SK-N-SH (cell line): ENCODE measurements around the gene MIOX. TPM values are rescaled to one million over a fixed set of nuclear protein-coding genes. Genes with fewer than 3 reads are reported as not detected.

Experiments
- CTCF ChIA-PET: fragments of 300-600, 350-600 bp; formaldehyde crosslinking; extraction: SDS; loops from one replicate; lab custom pipeline; 2021; lab: Yijun Ruan, JAX
- POLR2A ChIA-PET: fragments of 350-600 bp; sonication (Branson Sonifier 250); formaldehyde crosslinking; extraction: SDS; loops from one replicate; lab custom pipeline; 2020; ENCODE audit warnings: antibody characterized with exemption, inconsistent platforms; lab: Yijun Ruan, JAX
- DNase-seq: peaks from one replicate; pipeline ENCODE4 v3.0.0; 2012
- H2AFZ ChIP-seq: fragments of 200-600 bp; sonication (generic); 2 replicates; pipeline ENCODE4 v1.8.1; 2016; ENCODE audit warnings: antibody characterized with exemption, mild to moderate bottlenecking, low read depth
- H3F3A ChIP-seq: fragments of 200-600 bp; sonication (generic); replicated peaks from 2 replicates; pipeline ENCODE3; 2016; ENCODE audit warnings: antibody characterized with exemption, mild to moderate bottlenecking; ENCODE audit not compliant: insufficient read depth
- H3K27ac ChIP-seq, 2 experiments: fragments of 200-500 bp in 1 of 2; fragments of 200-600 bp in 1 of 2; sonication (Bioruptor generic) in 1 of 2; sonication (generic), shearing (Covaris generic) in 1 of 2; 2 replicates each; pipeline versions ENCODE4 v1.5.1 to v1.6.1; 2014 to 2016; ENCODE audit warnings: low read depth in 2 of 2, inconsistent platforms in 1 of 2, low read length in 1 of 2, mild to moderate bottlenecking in 1 of 2, mixed read lengths in 1 of 2
- H3K27me3 ChIP-seq: fragments of 200-600 bp; sonication (generic), shearing (Covaris generic); 2 replicates; pipeline ENCODE4 v1.6.1; 2016; ENCODE audit warnings: mixed run types; ENCODE audit not compliant: insufficient read depth
- H3K36me3 ChIP-seq, 2 experiments: fragments of 200-500 bp in 1 of 2; fragments of 200-600 bp in 1 of 2; sonication (Bioruptor generic) in 1 of 2; sonication (generic) in 1 of 2; replicated peaks in 1 of 2; 2 replicates each; pipeline versions ENCODE3 to v1.5.1; 2014 to 2016; ENCODE audit warnings: low read length in 1 of 2, mild to moderate bottlenecking in 1 of 2; ENCODE audit not compliant: insufficient read depth in 2 of 2, control insufficient read depth in 1 of 2
- H3K4me1 ChIP-seq, 2 experiments: fragments of 200-500 bp in 1 of 2; fragments of 200-600 bp in 1 of 2; sonication (Bioruptor generic) in 1 of 2; sonication (generic), shearing (Covaris generic) in 1 of 2; 2 replicates each; pipeline versions ENCODE4 v1.5.1 to v1.6.1; 2014 to 2016; ENCODE audit warnings: low read depth in 1 of 2, low read length in 1 of 2, mixed run types in 1 of 2; ENCODE audit not compliant: insufficient read depth in 2 of 2, control insufficient read depth in 1 of 2
- H3K4me2 ChIP-seq: fragments of 200-600 bp; sonication (generic), shearing (Covaris generic); 2 replicates; pipeline ENCODE4 v1.6.1; 2017; ENCODE audit warnings: mixed run types
- H3K4me3 ChIP-seq, 2 experiments: fragments of 200-500 bp in 1 of 2; fragments of 200-600 bp in 1 of 2; sonication (Bioruptor generic) in 1 of 2; sonication (generic), shearing (Covaris generic) in 1 of 2; 2 replicates each; pipeline versions ENCODE4 v1.5.1 to v1.8.1; 2014 to 2016; ENCODE audit warnings: low read depth in 2 of 2, inconsistent platforms in 1 of 2, low read length in 1 of 2, mild to moderate bottlenecking in 1 of 2, mixed read lengths in 1 of 2, moderate library complexity in 1 of 2
- H3K79me2 ChIP-seq: fragments of 200-600 bp; sonication (generic); 2 replicates; pipeline ENCODE4 v1.8.1; 2017; ENCODE audit warnings: mild to moderate bottlenecking; ENCODE audit not compliant: insufficient read depth
- H3K9ac ChIP-seq: fragments of 200-600 bp; sonication (generic); 2 replicates; pipeline ENCODE4 v1.6.1; 2017; ENCODE audit warnings: mixed run types
- H3K9me2 ChIP-seq: fragments of 200-600 bp; sonication (generic); 2 replicates; pipeline ENCODE4 v1.6.1; 2017; ENCODE audit warnings: mixed run types
- H3K9me3 ChIP-seq: fragments of 200-600 bp; sonication (generic); 2 replicates; pipeline ENCODE4 v1.6.1; 2017; ENCODE audit warnings: mixed run types, mild to moderate bottlenecking, moderate library complexity
- H4K20me1 ChIP-seq: fragments of 200-600 bp; sonication (generic); 2 replicates; pipeline ENCODE4 v1.6.1; 2017; ENCODE audit warnings: mild to moderate bottlenecking, mixed run types; ENCODE audit not compliant: insufficient read depth
- CHD2 ChIP-seq: fragments of 150-350 bp; IDR thresholded peaks from 2 replicates; pipeline ENCODE4 v1.6.1; 2018; ENCODE audit warnings: low read length; ENCODE audit not compliant: partially characterized antibody
- ELF1 ChIP-seq: IDR thresholded peaks from 2 replicates; pipeline ENCODE4 v1.4.0; 2012
- EP300 ChIP-seq, 2 experiments: IDR thresholded peaks; 2 replicates each; pipeline versions ENCODE4 v1.4.0 to v1.6.1; 2012; ENCODE audit warnings: borderline replicate concordance in 1 of 2, low read depth in 1 of 2, low read length in 1 of 2
- FOXM1 ChIP-seq: IDR thresholded peaks from 2 replicates; pipeline ENCODE4 v1.4.0; 2012; ENCODE audit warnings: low read depth, mild to moderate bottlenecking
- GABPA ChIP-seq: IDR thresholded peaks from 2 replicates; pipeline ENCODE4 v1.4.0; 2012; ENCODE audit warnings: low read depth, mild to moderate bottlenecking
- MEF2A ChIP-seq: IDR thresholded peaks from 2 replicates; pipeline ENCODE4 v1.4.0; 2012; ENCODE audit warnings: low read depth, borderline replicate concordance
- MXI1 ChIP-seq: IDR thresholded peaks from 2 replicates; pipeline ENCODE4 v1.6.1; 2012; ENCODE audit warnings: mild to moderate bottlenecking, low read depth, low read length, improper control_type of control experiment
- RAD21 ChIP-seq: IDR thresholded peaks from 2 replicates; pipeline ENCODE4 v1.6.1; 2012; ENCODE audit warnings: mild to moderate bottlenecking, low read length
- RCOR1 ChIP-seq: fragments of 150-350 bp; IDR thresholded peaks from 2 replicates; pipeline ENCODE4 v1.6.1; 2017; ENCODE audit warnings: antibody characterized with exemption, low read length
- RFX5 ChIP-seq: IDR thresholded peaks from 2 replicates; pipeline ENCODE4 v1.6.1; 2012; ENCODE audit warnings: mild to moderate bottlenecking, improper control_type of control experiment, low read length
- SIN3A ChIP-seq: IDR thresholded peaks from 2 replicates; pipeline ENCODE4 v1.6.1; 2012; ENCODE audit warnings: low read depth, mild to moderate bottlenecking, low read length, moderate library complexity, borderline replicate concordance
- SMC3 ChIP-seq: IDR thresholded peaks from 2 replicates; pipeline ENCODE4 v1.6.1; 2012; ENCODE audit warnings: low read depth, low read length, improper control_type of control experiment
- TAF1 ChIP-seq: IDR thresholded peaks from 2 replicates; pipeline ENCODE4 v1.6.1; 2012; ENCODE audit warnings: low read depth, mild to moderate bottlenecking, low read length, moderate library complexity, borderline replicate concordance
- whole genome bisulfite sequencing: methylation state at CpG from one replicate; pipeline ENCODE4 v1.1.6; 2017; ENCODE audit warnings: low lambda C conversion rate; 5-methylcytosine and 5-hydroxymethylcytosine counted together
- polyA plus RNA-seq, 3 experiments: library from polyadenylated mRNA; depleted of rRNA; stranded (reverse); fragments of >200 nt; gene quantifications; 2 replicates each; pipeline ENCODE4 v1.2.3, GENCODE V29; 2012
- TF ChIP-seq, protein P1 (sequence below): IDR thresholded peaks from 2 replicates; pipeline ENCODE4 v1.6.1; 2012; ENCODE audit warnings: mild to moderate bottlenecking, low read depth, low read length, moderate library complexity
- TF ChIP-seq, protein P2 (sequence below): fragments of 200-600 bp; sonication (generic); IDR thresholded peaks from 2 replicates; pipeline ENCODE4 v1.6.1; 2017; ENCODE audit warnings: antibody characterized with exemption, mild to moderate bottlenecking, moderate library complexity
- TF ChIP-seq, protein P3 (sequence below): IDR thresholded peaks from 2 replicates; pipeline ENCODE4 v1.4.0; 2012; ENCODE audit warnings: low read depth
- TF ChIP-seq, protein P4 (sequence below): IDR thresholded peaks from 2 replicates; pipeline ENCODE4 v1.4.0; 2012; ENCODE audit warnings: low read depth, borderline replicate concordance
- TF ChIP-seq, protein P5 (sequence below): fragments of 150-350 bp; IDR thresholded peaks from 2 replicates; pipeline ENCODE4 v1.6.1; 2017; ENCODE audit warnings: antibody characterized with exemption, low read length, low read depth, borderline replicate concordance
- TF ChIP-seq, protein P6 (sequence below): IDR thresholded peaks from 2 replicates; pipeline ENCODE4; 2012
- TF ChIP-seq, protein P7 (sequence below): fragments of 150-350 bp; IDR thresholded peaks from 2 replicates; pipeline ENCODE4 v1.6.1; 2016; ENCODE audit warnings: mild to moderate bottlenecking, low read depth, low read length

Gene MIOX
- polyA plus RNA-seq, 1 of the 3 experiments (the other 2 are of a cell fraction), result 0.05 TPM

DNA sequence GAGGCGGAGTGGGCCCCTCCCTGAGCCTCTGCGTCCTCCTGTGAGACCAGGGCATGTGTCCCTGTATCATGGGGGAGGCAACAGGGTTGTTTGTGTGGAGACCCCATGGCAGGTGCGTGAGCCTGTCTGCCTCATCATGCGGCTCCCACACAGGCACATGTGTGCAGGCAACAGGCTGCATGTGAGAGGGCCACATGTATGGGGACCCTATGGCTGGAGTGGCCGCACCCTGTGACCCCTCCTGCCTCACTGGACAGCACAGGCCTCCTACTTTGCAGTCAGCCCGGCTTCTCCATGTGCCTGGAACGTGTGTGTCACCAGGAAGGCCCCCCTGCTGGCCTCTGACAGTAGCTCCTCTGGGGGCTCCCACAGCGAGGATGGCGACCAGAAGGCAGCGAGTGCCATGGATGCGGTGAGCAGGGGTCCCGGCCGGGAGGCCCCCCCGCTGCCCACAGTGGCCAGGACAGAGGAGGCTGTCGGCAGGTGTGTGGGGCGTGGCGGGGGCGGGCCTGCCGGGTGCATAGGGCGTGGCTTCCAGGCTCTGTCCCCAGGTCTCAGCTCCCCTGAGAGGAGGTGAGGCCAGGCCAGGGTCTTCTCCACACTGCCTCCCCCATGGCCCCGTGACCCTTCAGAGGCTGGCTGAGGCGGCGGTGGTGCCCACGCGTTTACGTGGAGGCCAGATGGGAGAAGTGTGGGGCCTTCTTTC lies 46.0 kb upstream of the MIOX start:
- CTCF ChIA-PET, result interaction anchor here (1.1 to 1.2 kb wide), 2 partner anchors 18 to 41 kb away, joined by 3 read pairs; no protein-coding TSS in a partner anchor
- peaks cover 0 to 67% of the 10 kb centered on the region in 2 experiments for H3K36me3 ChIP-seq
- H3K27ac ChIP-seq, result no peak overlapping the region
- peaks cover 6% of the 10 kb centered on the region; the same call in 1 of the 2 replicates for H4K20me1 ChIP-seq
- H3F3A ChIP-seq, result peaks cover 9% of the 10 kb centered on the region
- H3K27me3 ChIP-seq, result no peaks in the 10 kb centered on the region
- no peaks in the 10 kb centered on the region for H3K9me3 ChIP-seq
- H2AFZ ChIP-seq, result no peak overlapping the region
- no peak overlapping the region for H3K4me3 ChIP-seq
- peaks cover 5 to 9% of the 10 kb centered on the region in 2 experiments; a peak in 1 of 4 replicates for H3K4me1 ChIP-seq
- no peaks in the 10 kb centered on the region for H3K9me2 ChIP-seq
- TF ChIP-seq, protein P1, sequence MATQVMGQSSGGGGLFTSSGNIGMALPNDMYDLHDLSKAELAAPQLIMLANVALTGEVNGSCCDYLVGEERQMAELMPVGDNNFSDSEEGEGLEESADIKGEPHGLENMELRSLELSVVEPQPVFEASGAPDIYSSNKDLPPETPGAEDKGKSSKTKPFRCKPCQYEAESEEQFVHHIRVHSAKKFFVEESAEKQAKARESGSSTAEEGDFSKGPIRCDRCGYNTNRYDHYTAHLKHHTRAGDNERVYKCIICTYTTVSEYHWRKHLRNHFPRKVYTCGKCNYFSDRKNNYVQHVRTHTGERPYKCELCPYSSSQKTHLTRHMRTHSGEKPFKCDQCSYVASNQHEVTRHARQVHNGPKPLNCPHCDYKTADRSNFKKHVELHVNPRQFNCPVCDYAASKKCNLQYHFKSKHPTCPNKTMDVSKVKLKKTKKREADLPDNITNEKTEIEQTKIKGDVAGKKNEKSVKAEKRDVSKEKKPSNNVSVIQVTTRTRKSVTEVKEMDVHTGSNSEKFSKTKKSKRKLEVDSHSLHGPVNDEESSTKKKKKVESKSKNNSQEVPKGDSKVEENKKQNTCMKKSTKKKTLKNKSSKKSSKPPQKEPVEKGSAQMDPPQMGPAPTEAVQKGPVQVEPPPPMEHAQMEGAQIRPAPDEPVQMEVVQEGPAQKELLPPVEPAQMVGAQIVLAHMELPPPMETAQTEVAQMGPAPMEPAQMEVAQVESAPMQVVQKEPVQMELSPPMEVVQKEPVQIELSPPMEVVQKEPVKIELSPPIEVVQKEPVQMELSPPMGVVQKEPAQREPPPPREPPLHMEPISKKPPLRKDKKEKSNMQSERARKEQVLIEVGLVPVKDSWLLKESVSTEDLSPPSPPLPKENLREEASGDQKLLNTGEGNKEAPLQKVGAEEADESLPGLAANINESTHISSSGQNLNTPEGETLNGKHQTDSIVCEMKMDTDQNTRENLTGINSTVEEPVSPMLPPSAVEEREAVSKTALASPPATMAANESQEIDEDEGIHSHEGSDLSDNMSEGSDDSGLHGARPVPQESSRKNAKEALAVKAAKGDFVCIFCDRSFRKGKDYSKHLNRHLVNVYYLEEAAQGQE, result no peak
- TF ChIP-seq, protein P2, sequence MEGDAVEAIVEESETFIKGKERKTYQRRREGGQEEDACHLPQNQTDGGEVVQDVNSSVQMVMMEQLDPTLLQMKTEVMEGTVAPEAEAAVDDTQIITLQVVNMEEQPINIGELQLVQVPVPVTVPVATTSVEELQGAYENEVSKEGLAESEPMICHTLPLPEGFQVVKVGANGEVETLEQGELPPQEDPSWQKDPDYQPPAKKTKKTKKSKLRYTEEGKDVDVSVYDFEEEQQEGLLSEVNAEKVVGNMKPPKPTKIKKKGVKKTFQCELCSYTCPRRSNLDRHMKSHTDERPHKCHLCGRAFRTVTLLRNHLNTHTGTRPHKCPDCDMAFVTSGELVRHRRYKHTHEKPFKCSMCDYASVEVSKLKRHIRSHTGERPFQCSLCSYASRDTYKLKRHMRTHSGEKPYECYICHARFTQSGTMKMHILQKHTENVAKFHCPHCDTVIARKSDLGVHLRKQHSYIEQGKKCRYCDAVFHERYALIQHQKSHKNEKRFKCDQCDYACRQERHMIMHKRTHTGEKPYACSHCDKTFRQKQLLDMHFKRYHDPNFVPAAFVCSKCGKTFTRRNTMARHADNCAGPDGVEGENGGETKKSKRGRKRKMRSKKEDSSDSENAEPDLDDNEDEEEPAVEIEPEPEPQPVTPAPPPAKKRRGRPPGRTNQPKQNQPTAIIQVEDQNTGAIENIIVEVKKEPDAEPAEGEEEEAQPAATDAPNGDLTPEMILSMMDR, result no peak
- TF ChIP-seq MXI1 (no peak), SMC3 (no peak), GABPA (no peak), SIN3A (no peak), ELF1 (no peak), RAD21 (no peak), RFX5 (no peak), EP300 (IDR thresholded peaks at IDR 0.05; ENCODE audit: borderline replicate concordance in 1 of 2, low read depth in 1 of 2, low read length in 1 of 2) (no peak), FOXM1 (no peak), TAF1 (no peak), CHD2 (no peak), MEF2A (no peak), RCOR1 (no peak)
- TF ChIP-seq, protein P3, sequence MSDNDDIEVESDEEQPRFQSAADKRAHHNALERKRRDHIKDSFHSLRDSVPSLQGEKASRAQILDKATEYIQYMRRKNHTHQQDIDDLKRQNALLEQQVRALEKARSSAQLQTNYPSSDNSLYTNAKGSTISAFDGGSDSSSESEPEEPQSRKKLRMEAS, result no peak
- TF ChIP-seq, protein P4, sequence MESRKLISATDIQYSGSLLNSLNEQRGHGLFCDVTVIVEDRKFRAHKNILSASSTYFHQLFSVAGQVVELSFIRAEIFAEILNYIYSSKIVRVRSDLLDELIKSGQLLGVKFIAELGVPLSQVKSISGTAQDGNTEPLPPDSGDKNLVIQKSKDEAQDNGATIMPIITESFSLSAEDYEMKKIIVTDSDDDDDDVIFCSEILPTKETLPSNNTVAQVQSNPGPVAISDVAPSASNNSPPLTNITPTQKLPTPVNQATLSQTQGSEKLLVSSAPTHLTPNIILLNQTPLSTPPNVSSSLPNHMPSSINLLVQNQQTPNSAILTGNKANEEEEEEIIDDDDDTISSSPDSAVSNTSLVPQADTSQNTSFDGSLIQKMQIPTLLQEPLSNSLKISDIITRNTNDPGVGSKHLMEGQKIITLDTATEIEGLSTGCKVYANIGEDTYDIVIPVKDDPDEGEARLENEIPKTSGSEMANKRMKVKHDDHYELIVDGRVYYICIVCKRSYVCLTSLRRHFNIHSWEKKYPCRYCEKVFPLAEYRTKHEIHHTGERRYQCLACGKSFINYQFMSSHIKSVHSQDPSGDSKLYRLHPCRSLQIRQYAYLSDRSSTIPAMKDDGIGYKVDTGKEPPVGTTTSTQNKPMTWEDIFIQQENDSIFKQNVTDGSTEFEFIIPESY, result no peak
- TF ChIP-seq, protein P5, sequence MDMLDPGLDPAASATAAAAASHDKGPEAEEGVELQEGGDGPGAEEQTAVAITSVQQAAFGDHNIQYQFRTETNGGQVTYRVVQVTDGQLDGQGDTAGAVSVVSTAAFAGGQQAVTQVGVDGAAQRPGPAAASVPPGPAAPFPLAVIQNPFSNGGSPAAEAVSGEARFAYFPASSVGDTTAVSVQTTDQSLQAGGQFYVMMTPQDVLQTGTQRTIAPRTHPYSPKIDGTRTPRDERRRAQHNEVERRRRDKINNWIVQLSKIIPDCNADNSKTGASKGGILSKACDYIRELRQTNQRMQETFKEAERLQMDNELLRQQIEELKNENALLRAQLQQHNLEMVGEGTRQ, result no peak
- TF ChIP-seq, protein P6, sequence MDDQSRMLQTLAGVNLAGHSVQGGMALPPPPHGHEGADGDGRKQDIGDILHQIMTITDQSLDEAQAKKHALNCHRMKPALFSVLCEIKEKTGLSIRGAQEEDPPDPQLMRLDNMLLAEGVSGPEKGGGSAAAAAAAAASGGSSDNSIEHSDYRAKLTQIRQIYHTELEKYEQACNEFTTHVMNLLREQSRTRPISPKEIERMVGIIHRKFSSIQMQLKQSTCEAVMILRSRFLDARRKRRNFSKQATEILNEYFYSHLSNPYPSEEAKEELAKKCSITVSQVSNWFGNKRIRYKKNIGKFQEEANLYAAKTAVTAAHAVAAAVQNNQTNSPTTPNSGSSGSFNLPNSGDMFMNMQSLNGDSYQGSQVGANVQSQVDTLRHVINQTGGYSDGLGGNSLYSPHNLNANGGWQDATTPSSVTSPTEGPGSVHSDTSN, result no peak
- TF ChIP-seq, protein P7, sequence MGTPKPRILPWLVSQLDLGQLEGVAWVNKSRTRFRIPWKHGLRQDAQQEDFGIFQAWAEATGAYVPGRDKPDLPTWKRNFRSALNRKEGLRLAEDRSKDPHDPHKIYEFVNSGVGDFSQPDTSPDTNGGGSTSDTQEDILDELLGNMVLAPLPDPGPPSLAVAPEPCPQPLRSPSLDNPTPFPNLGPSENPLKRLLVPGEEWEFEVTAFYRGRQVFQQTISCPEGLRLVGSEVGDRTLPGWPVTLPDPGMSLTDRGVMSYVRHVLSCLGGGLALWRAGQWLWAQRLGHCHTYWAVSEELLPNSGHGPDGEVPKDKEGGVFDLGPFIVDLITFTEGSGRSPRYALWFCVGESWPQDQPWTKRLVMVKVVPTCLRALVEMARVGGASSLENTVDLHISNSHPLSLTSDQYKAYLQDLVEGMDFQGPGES, result no peak
- TF ChIP-seq, all 33 proteins: peak for 0
- no peak for DNase-seq
- H3K9ac ChIP-seq, result no peak overlapping the region
- POLR2A ChIA-PET, result no interaction called here
- no peak overlapping the region for H3K4me2 ChIP-seq
- WGBS, result 96% methylated on average over 8 of the region's 26 CpGs
- H3K79me2 ChIP-seq, result no peaks in the 10 kb centered on the region
